C4-2B (cell line): ENCODE results near the gene PHRF1.

ENCODE experiments used
- CTCF ChIP-seq: fragments of 450-650 bp; conservative IDR thresholded peaks from 2 replicates; pipeline ENCODE4 v1.5.1; 2017; ENCODE audit warnings: mild to moderate bottlenecking
- ZFX ChIP-seq: fragments of 450-650 bp; IDR thresholded peaks from 2 replicates; pipeline ENCODE4 v1.6.1; 2017

GRCh38 chr11:640021-640706, 63.9 kb downstream of the PHRF1 start:
- no peak for TF ChIP-seq CTCF
- TF ChIP-seq ZFX, result no peak
